ENCODE measurements around the gene MORC3.
"Not testable (repeated sequence)": the region's sequence is repeated elsewhere in the genome, so short reads cannot be mapped to it uniquely, and the experiment has no call there.

MORC3 gene, protein sequence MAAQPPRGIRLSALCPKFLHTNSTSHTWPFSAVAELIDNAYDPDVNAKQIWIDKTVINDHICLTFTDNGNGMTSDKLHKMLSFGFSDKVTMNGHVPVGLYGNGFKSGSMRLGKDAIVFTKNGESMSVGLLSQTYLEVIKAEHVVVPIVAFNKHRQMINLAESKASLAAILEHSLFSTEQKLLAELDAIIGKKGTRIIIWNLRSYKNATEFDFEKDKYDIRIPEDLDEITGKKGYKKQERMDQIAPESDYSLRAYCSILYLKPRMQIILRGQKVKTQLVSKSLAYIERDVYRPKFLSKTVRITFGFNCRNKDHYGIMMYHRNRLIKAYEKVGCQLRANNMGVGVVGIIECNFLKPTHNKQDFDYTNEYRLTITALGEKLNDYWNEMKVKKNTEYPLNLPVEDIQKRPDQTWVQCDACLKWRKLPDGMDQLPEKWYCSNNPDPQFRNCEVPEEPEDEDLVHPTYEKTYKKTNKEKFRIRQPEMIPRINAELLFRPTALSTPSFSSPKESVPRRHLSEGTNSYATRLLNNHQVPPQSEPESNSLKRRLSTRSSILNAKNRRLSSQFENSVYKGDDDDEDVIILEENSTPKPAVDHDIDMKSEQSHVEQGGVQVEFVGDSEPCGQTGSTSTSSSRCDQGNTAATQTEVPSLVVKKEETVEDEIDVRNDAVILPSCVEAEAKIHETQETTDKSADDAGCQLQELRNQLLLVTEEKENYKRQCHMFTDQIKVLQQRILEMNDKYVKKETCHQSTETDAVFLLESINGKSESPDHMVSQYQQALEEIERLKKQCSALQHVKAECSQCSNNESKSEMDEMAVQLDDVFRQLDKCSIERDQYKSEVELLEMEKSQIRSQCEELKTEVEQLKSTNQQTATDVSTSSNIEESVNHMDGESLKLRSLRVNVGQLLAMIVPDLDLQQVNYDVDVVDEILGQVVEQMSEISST

GRCh38 chr21:36319767-36320420 is at the start of gene MORC3:
MORC3 (plus strand) TSS chr21:36320197; CDS start chr21:36320265, 68 bp downstream.
- DNase-seq (ENCODE audit: low read depth) = peak; percentile 99

GRCh38 chr21:36270786-36271695 is 49.0 kb upstream of the MORC3 start:
- DNase-seq (ENCODE audit: low read depth) = not testable (repeated sequence)

- DNase-seq (ENCODE audit: low read depth) = no peak
Observed at GRCh38 chr21:36274128-36274527, 45.9 kb upstream of the MORC3 start.

DNA sequence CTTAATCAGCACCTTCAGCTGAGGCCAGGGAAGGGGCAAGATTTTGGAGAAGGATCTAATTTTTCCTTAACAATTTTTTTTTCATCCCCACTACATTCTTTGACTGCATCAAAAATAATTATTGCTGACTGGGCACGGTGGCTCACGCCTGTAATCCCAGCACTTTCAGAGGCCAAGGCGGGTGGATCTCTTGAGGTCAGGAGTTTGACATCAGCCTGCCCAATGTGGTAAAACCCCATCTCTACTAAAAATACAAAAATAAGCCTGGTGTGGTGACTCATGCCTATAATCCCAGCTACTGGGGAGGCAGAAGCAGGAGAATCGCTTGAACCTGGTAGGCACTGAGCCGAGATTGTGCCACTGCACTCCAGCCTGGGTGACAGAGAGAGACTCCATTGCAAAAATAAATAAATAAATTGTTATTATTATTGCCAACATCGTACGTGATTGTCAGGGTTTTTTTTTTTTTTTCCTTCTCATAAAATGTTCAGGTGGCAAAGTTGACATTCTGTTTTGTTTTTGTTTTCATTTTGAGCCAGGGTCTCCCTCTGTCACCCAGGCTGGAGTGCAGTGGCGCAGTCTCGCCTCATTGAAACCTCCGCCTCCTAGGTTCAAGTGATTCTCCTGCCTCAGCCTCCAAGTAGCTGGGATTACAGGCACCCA is 37.3 kb upstream of the MORC3 start:
- no peak for DNase-seq (ENCODE audit: low read depth)

- not testable (repeated sequence) for DNase-seq (ENCODE audit: low read depth)
Observed at GRCh38 chr21:36283231-36283622, 36.8 kb upstream of the MORC3 start.

GRCh38 chr21:36288651-36289243 is 31.2 kb upstream of the MORC3 start:
- DNase-seq (ENCODE audit: low read depth) = no peak

- no peak for DNase-seq (ENCODE audit: low read depth)
Observed at GRCh38 chr21:36291509-36291908, 28.5 kb upstream of the MORC3 start.

DNA sequence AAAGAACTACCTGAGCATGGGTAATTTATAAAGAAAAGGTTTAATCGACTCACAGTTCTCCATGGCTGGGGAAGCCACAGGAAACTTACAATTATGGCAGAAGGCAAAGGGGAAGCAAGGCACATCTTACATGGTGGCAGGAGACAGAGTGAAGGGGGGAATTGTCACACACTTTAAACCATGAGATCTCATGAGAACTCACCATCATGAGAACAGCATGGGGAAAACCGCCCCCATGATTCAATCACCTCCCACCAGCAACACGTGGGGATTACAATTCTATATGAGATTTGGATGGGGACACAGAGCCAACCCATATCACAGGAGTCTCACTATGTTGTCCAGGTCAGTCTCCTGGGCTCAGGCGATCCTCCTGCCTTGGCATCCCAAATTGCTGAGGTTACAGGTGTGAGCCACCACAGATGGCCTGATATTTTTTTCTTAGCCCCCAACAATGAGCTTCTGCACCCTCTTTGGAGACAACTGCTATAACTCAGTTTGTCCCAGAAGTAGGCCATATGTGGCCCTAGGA is 22.5 kb upstream of the MORC3 start:
- no peak for DNase-seq (ENCODE audit: low read depth)

- no peak for DNase-seq (ENCODE audit: low read depth)
Observed at GRCh38 chr21:36297938-36298572, 21.9 kb upstream of the MORC3 start.

DNA sequence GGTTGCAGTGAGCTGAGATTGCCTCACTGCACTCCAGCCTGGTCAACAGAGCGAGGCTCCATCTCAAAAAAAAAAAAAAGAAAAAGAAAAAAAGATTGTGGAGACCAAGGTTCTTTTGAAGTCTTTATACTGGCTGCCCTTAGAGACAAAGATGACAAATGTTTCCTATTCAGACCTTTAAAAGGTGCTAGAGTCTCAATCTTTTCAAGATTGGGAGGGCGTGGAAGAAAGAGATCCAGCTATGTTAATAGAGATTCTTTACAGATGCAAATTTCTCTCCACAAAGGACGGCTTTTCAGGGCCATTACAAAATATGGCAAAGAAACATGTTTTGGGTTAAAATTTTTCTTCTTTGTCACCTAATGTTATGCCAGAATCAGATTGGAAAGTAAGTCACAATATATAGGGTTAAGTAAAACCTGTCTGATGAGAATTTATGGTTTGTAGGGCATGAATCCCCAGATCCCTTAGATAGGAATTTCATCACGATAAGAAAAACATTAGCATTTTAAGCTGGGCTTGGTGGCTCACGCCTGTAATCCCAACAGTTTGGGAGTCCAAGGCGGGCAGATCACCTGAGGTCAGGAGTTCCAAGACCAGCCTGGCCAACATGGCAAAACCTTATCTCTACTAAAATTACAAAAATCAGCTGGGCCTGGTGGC is 13.0 kb upstream of the MORC3 start:
- no peak for DNase-seq (ENCODE audit: low read depth)

DNA sequence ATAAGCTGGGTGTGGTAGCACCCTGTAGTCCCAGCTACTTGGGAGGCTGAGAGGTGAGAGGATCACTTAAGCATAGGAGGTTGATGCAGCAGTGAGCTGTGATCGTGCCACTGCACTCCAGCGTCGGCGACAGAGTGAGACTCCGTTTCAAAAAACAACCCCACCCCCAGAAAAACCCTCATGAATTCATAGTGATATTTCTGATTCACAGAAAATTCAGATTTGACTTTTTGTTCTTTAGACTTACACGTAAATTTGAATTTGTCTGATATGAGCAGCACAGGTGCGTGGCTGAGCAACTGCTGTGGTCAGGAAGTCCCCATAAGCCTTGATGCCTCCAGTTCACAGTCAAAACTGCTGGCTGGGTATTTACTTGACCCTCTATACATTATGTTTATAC is 10.0 kb upstream of the MORC3 start:
- DNase-seq (ENCODE audit: low read depth) = no peak

- DNase-seq (ENCODE audit: low read depth) = not testable (repeated sequence)
Observed at GRCh38 chr21:36313446-36313845, 6.6 kb upstream of the MORC3 start.

DNA sequence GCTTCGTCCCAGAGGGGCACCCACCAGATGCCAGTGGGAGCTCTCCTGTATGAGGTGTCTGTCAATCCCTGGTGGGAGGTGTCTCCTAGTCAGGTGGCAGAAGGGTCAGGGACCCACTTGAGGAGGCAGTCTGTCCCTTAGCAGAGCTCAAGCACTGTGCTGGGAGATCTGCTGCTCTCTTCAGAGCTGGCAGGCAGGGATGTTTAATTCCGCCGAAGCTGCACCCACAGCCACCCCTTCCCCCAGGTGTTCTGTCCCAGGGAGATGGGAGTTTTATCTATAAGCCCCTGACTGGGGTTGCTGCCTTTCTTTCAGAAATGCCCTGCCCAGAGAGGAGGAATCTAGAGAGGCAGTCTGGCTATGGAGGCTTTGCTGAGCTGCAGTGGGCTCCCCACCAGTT is 4.0 kb upstream of the MORC3 start:
- DNase-seq (ENCODE audit: low read depth) = not testable (repeated sequence)

DNA sequence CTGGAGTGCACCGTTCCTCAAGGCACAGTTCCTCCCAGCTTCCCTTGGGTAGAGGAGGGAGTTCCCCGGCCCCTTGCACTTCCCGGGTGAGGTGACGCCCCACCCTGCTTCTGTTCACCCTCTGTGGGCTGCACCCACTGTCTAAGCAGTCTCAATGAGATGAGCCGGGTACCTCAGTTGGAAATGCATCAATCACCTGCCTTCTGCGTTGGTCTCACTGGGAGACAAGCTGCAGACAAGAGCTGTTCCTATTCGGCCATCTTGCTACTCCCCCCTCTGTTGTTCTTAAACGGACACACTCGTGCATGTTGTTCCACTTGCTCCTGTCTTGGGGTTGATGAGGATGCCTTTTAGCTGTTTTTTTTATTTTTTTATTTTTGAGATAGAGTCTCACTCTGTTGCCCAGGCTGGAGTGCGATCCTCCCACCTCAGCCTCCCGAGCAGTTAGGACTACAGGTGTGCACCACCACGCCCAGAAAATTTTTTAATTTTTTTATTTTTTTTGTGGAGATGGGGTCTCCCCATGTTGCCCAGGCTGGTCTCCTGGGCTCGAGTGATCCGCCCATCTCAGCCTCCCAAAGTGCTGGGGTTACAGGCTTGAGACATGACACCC is 3.0 kb upstream of the MORC3 start:
- DNase-seq (ENCODE audit: low read depth) = no peak

DNA sequence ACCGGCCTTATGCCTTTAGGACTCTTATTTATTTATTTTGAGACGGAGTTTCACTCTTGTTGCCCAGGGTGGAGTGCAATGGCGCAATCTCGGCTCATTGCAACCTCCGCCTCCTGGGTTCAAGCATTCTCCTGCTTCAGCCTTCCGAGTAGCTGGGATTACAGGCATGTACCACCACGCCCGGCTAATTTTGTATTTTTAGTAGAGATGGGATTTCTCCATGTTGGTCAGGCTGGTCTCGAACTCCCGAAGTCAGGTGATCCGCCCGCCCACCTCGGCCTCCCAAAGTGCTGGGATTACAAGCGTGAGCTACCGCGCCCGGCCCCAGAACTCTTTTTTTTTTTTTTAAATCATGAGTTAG is 611 bp upstream of the MORC3 start:
- DNase-seq (ENCODE audit: low read depth) = not testable (repeated sequence)

GRCh38 chr21:36320421-36321324 is 676 bp downstream of the MORC3 start:
- peak; percentile 65 for DNase-seq (ENCODE audit: low read depth)

GRCh38 chr21:36321325-36322082 is 1.5 kb downstream of the MORC3 start:
- no peak for DNase-seq (ENCODE audit: low read depth)
